Naive thymus-derived CD8-positive, alpha-beta T cell (primary cell): ENCODE measurements around the gene PLD1. TPM values are rescaled to one million over a fixed set of nuclear protein-coding genes. Genes with fewer than 3 reads are reported as not detected.
A peak's percentile ranks its signal among the peaks of the same experiment; 100 is the strongest.
"Not testable (repeated sequence)": the region's sequence is repeated elsewhere in the genome, so short reads cannot be mapped to it uniquely, and the experiment has no call there.

Experiments used
- ATAC-seq, 2 donors: fragments of 150-1000 bp; cut with Tn5 transposase in 1 of 2; sonication (Bioruptor Pico), chemical (Tn5 transposase) in 1 of 2; 1 replicate in 1 of 2; 2 replicates in 1 of 2; pipeline ENCODE4 v1.10.0; 2021; ENCODE audit warnings: mild to moderate bottlenecking in 2 of 2, moderate library complexity in 2 of 2
- POLR2A ChIA-PET: fragments of 350-600 bp; sonication (Branson Sonifier 250); formaldehyde crosslinking; loops from one replicate; lab custom pipeline; 2021; ENCODE audit warnings: antibody characterized with exemption; lab: Charles Lee
- DNase-seq, 10 donors: peaks; one replicate each; pipeline versions ENCODE4 v3.0.0 to v3.0.0-alpha.2; 2020 to 2022
- H3K27ac Mint-ChIP-seq, 10 donors: one replicate each; pipeline ENCODE4 v1.8.0; 2020 to 2022; ENCODE audit warnings: mild to moderate bottlenecking in 10 of 10, mixed read lengths in 10 of 10, moderate library complexity in 4 of 10, inconsistent platforms in 1 of 10
- H3K27me3 Mint-ChIP-seq, 5 donors: one replicate each; pipeline ENCODE4 v1.8.0; 2021 to 2022; ENCODE audit warnings: mixed read lengths in 5 of 5
- H3K36me3 Mint-ChIP-seq, 3 donors: one replicate each; pipeline ENCODE4 v1.8.0; 2020 to 2022; ENCODE audit warnings: mixed read lengths in 3 of 3, mild to moderate bottlenecking in 2 of 3, inconsistent platforms in 1 of 3
- H3K4me1 Mint-ChIP-seq, 4 donors: one replicate each; pipeline ENCODE4 v1.8.0; 2021 to 2022; ENCODE audit warnings: mixed read lengths in 4 of 4
- H3K4me3 Mint-ChIP-seq, 10 donors: one replicate each; pipeline ENCODE4 v1.8.0; 2020 to 2022; ENCODE audit warnings: mild to moderate bottlenecking in 10 of 10, mixed read lengths in 10 of 10, moderate library complexity in 6 of 10, inconsistent platforms in 1 of 10
- H3K9me3 Mint-ChIP-seq, 9 donors: one replicate each; pipeline ENCODE4 v1.8.0; 2020 to 2022; ENCODE audit warnings: mixed read lengths in 9 of 9, mild to moderate bottlenecking in 3 of 9, inconsistent platforms in 1 of 9, moderate library complexity in 1 of 9
- polyA plus RNA-seq, 3 donors: library from polyadenylated mRNA; unstranded; fragments of 300-500 nt; fragmentation: Illumina TruSeq; gene quantifications; one replicate each; pipeline ENCODE4 v1.2.3, GENCODE V29; 2021
- total RNA-seq, 8 experiments: library from RNA in 2 of 8; stranded (reverse) in 2 of 8; gene quantifications; one replicate each; pipeline ENCODE4 v1.2.3 and lab custom pipeline; 2021 to 2026

PLD1 gene, protein sequence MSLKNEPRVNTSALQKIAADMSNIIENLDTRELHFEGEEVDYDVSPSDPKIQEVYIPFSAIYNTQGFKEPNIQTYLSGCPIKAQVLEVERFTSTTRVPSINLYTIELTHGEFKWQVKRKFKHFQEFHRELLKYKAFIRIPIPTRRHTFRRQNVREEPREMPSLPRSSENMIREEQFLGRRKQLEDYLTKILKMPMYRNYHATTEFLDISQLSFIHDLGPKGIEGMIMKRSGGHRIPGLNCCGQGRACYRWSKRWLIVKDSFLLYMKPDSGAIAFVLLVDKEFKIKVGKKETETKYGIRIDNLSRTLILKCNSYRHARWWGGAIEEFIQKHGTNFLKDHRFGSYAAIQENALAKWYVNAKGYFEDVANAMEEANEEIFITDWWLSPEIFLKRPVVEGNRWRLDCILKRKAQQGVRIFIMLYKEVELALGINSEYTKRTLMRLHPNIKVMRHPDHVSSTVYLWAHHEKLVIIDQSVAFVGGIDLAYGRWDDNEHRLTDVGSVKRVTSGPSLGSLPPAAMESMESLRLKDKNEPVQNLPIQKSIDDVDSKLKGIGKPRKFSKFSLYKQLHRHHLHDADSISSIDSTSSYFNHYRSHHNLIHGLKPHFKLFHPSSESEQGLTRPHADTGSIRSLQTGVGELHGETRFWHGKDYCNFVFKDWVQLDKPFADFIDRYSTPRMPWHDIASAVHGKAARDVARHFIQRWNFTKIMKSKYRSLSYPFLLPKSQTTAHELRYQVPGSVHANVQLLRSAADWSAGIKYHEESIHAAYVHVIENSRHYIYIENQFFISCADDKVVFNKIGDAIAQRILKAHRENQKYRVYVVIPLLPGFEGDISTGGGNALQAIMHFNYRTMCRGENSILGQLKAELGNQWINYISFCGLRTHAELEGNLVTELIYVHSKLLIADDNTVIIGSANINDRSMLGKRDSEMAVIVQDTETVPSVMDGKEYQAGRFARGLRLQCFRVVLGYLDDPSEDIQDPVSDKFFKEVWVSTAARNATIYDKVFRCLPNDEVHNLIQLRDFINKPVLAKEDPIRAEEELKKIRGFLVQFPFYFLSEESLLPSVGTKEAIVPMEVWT
- total RNA-seq: under 1 TPM; 0.38 to 0.44 TPM
- not detected for polyA plus RNA-seq
- total RNA-seq (lab: John Stamatoyannopoulos, UW): 0 to 0.26 (median 0.07) reads per million in 6 experiments

DNA sequence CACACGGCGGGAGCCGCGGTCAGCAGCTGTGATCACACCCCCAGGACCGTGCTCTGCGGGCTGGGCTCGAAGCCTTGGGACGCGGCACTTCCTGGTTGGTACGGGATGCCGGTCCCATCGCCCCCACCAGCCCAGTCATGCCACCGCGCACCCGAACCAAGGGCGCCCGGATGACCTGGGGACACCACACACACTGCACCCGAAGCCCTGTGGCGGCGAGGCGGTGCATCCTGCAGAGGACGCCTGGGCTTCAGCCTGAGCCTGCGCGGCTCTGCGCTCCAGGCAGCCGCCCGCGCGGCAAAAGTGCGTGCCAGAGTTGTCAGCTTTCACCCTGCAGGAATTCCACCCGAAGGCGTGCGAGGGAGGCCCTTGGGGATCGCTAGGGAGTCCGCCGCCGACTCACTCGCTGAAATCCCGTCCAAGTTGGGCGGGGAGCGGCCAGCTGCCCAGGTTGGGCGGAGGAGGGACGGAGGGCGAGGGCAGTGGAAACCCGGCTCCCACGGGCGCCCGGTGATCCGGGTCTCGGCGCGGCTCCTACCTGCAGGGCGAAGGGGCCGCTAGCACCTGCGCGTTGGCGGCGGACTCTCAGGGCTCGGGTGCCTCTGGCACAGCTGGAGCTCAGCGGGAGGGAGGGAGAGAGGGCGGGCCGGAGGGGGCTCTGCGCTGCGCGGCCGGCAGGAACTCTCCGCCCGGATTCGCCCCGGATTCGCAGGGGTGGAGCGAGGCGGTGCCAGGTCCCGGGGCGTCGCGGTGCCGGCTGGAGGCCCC, at the start of gene PLD1:
Gene PLD1, minus strand, starts transcription at position 623 of the 768 bp plus-strand sequence. CDS start 72,432 bp downstream, outside the sequence.
- Mint-ChIP-seq H3K36me3 (peaks cover 0 to 4% (median 0%) of the 10 kb centered on the region in 3 donors), H3K4me1 (peaks cover 7 to 25% (median 13%) of the 10 kb centered on the region in 4 donors), H3K4me3 (peak within 1 kb of the TSS; percentile 68 to 90 (median 83)), H3K27ac (peak within 1 kb of the TSS in 4 of 10 donors; percentile 5 to 44 (median 26)), H3K27me3 (peaks cover 20 to 60% (median 28%) of the 10 kb centered on the region in 5 donors), H3K9me3 (no peaks in the 10 kb centered on the region)
- ATAC-seq (peak; percentile 88 to 89), DNase-seq (peak in 8 of 10 donors; percentile 5 to 41 (median 26))
- POLR2A ChIA-PET: interaction anchor here (0.5 kb wide), 1 partner anchor 321 kb away, joined by 3 read pairs; no protein-coding TSS in a partner anchor

DNA sequence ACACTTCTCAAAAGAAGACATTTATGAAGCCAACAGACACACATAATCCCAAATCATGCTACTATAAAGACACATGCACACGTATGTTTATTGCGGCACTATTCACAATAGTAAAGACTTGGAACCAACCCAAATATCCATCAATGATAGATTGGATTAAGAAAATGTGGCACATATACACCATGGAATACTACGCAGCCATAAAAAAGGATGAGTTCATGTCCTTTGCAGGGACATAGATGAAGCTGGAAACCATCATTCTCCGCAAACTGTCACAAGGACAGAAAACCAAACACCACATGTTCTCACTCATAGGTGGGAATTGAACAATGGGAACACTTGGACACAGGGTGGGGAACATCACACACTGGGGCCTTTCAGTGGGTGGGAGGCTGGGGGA, 48.5 kb upstream of the PLD1 start:
- peaks cover 6 to 31% (median 10%) of the 10 kb centered on the region in 9 donors for H3K9me3 Mint-ChIP-seq
- POLR2A ChIA-PET, H3K27ac Mint-ChIP-seq: not testable (repeated sequence)

DNA sequence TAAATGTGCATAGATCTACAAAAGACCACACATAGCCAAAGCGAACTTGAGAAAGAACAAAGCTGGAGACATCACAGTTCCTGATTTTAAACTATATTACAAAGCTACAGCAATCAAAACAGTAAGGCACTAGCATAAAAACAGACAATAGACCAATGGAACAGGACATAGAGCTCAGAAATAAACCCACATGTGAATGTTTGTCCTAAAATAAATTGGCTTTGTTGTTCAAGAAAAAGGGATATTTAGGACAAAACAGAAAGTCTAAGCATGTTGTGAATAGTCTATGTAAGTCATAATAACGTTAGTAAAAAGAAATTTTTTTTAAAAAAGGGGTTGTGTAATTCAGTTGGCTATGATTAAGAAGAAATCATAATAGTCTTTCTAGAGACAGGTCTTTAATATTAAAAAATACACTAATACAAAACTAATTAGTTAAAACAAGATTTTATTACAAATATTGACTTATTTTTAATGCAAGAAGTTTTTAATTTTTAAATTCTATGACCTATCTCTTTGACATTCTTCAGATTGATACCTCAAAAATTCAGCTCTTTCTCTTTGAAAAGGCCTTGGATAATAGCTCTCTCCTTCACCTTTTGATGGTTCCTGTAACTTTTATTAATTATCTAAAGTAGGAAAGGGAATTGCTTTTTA, 44.5 kb upstream of the PLD1 start:
- H3K4me1 Mint-ChIP-seq: no peaks in the 10 kb centered on the region

More for the DNA sequence above, 48.5 kb upstream of the PLD1 start:
- not testable (repeated sequence) for H3K4me3 Mint-ChIP-seq, H3K4me1 Mint-ChIP-seq, H3K27me3 Mint-ChIP-seq, DNase-seq, ATAC-seq
- peaks cover 0 to 18% (median 7%) of the 10 kb centered on the region in 3 donors for H3K36me3 Mint-ChIP-seq

DNA sequence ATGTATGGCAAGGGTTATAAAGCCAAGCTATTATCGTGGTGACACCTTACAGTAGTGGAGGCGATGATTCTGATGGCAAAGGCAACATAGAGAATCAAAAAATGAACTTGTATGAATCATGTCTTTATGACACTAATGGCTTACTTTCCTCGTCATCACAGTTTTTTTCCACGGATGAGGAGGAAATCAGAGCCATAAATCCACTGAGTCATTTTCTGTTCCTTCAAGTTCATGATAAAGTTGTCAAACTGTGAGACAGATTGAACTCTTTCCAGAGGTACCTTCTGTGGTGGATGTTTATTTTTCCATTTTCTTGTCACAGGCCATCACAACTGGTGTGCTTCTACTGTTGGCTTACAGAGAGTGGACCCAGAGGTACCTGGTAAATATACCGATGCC, 41.4 kb upstream of the PLD1 start:
- Mint-ChIP-seq H3K4me1 (peaks cover 0 to 3% (median under 1%) of the 10 kb centered on the region in 4 donors), H3K9me3 (peaks cover 7 to 26% (median 14%) of the 10 kb centered on the region in 9 donors), H3K4me3 (no peak overlapping the region), H3K36me3 (peaks cover 0 to 15% (median 6%) of the 10 kb centered on the region in 3 donors), H3K27ac (no peak overlapping the region), H3K27me3 (peaks cover 3 to 28% (median 7%) of the 10 kb centered on the region in 5 donors)
- DNase-seq (no peak), ATAC-seq (no peak)
- POLR2A ChIA-PET: no interaction called here

More for the DNA sequence above, 44.5 kb upstream of the PLD1 start:
- Mint-ChIP-seq H3K36me3 (peaks cover 0 to 23% (median 9%) of the 10 kb centered on the region in 3 donors), H3K27me3 (peaks cover 3 to 28% (median 6%) of the 10 kb centered on the region in 5 donors), H3K4me3 (no peak overlapping the region), H3K9me3 (peaks cover 7 to 42% (median 14%) of the 10 kb centered on the region in 9 donors), H3K27ac (no peak overlapping the region)
- DNase-seq (no peak), ATAC-seq (no peak)
- POLR2A ChIA-PET: no interaction called here

DNA sequence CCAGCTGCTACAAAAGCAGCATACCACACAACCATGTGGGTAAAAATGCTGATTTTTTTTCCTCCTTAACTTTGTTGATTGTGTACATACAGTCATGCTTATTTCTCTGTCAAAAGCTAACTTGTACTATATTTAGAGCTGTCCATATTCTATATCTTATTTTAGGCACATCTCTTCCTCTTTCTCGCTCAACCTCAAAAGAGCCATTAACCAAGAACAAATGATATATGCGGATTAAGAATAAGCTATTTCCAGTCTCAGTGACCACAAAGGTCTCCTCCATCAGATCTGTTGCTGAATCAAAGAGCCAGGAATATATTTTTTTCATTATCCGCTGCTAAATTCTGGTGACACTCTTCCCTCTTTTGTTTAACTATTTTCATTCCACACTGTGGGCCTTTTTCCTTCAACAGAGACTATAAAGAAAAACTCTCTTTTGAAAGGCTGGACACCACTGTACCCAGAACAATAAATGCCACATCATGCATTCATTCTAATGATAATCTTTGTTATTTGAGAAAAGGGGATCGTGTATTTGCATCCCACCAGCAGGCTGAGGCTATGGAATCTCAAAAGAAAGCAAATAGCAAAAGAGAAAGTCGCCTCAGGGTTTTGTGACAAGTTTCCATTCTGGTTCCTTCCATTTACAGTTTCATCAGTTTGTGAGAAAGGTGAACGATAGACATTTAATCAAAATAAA, 40.8 kb upstream of the PLD1 start:
- Mint-ChIP-seq H3K9me3 (peaks cover 7 to 26% (median 14%) of the 10 kb centered on the region in 9 donors), H3K36me3 (peaks cover 0 to 15% (median 6%) of the 10 kb centered on the region in 3 donors), H3K27ac (no peak overlapping the region), H3K4me3 (no peak overlapping the region), H3K27me3 (peaks cover 3 to 28% (median 7%) of the 10 kb centered on the region in 5 donors), H3K4me1 (peaks cover 0 to 4% (median 2%) of the 10 kb centered on the region in 4 donors)
- DNase-seq (no peak), ATAC-seq (no peak)
- POLR2A ChIA-PET: no interaction called here

DNA sequence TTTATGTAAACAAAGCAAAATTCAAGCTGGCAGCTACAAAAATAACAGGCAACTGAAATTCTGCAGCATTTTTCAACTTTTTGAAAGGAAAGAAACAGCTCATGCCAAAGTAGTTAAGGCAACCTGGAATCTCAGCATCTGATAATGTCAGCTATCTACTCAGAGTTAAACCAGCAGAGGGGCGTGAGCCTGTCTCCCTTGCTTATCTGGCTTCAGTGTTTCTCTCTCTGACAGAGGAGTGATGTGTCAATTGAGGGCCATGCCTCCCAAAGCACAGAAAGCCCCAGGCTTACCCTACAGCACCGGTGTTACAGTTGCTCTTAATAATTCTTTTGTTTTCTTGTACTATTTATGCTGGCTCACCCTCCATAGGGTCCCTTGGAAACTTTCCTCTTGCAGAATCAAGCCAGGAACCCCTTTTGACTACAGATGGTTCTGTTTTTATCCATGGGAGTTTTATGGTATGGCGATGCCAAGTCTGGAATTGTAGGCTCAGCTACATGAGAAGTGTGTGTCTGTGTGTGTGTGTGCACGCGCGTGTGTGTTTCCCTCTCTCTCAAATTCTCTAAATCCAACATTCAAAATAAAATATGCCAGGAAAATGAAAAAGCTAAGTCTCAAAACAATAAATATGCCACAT, 40.2 kb upstream of the PLD1 start:
- Mint-ChIP-seq H3K27ac (no peak overlapping the region), H3K4me1 (peaks cover 0 to 4% (median 2%) of the 10 kb centered on the region in 4 donors), H3K27me3 (peaks cover 3 to 28% (median 7%) of the 10 kb centered on the region in 5 donors), H3K36me3 (peaks cover 0 to 15% (median 6%) of the 10 kb centered on the region in 3 donors), H3K4me3 (no peak overlapping the region), H3K9me3 (peaks cover 7 to 26% (median 14%) of the 10 kb centered on the region in 9 donors)
- ATAC-seq (no peak), DNase-seq (no peak)
- POLR2A ChIA-PET: no interaction called here

DNA sequence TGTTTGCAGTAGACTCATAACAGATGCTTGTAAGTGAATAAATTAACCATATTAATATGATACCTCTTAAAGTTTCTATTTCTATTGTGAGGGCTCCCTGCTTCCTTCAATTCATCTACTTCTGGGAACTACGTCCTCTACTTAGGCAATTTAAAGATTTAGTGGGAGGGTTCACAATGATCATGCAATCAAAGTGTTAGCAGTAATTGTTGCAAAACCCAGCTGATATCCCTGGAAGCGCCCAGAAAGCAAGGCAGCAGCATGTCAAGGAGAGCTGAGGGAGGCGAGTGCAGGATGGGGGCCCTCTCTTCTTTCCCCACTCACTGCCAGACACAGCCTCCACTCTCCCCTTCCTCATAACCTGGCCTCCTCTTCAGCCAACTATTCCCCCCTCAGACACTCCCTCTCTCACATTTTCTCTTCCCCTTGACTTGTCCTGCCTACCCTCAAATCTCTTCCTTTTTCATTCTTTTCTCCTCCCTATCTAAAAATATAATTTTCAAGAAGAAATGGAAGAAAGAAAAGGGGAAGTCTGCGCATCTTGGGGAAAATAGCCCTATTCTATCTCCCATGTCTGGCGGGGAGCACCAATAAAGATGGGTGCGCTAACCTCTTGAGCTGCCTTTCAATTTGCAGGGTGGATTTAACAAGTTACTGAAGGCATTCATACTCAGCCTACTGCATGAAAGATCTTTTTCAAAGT, 39.5 kb upstream of the PLD1 start:
- H3K36me3 Mint-ChIP-seq: peaks cover 0 to 15% (median 6%) of the 10 kb centered on the region in 3 donors
- no peak overlapping the region for H3K4me3 Mint-ChIP-seq
- POLR2A ChIA-PET: no interaction called here
- H3K27me3 Mint-ChIP-seq: peaks cover 3 to 28% (median 7%) of the 10 kb centered on the region in 5 donors
- DNase-seq: no peak
- peaks cover 7 to 21% (median 14%) of the 10 kb centered on the region in 9 donors for H3K9me3 Mint-ChIP-seq
- H3K27ac Mint-ChIP-seq: no peak overlapping the region
- ATAC-seq: no peak
- peaks cover 0 to 4% (median 2%) of the 10 kb centered on the region in 4 donors for H3K4me1 Mint-ChIP-seq

DNA sequence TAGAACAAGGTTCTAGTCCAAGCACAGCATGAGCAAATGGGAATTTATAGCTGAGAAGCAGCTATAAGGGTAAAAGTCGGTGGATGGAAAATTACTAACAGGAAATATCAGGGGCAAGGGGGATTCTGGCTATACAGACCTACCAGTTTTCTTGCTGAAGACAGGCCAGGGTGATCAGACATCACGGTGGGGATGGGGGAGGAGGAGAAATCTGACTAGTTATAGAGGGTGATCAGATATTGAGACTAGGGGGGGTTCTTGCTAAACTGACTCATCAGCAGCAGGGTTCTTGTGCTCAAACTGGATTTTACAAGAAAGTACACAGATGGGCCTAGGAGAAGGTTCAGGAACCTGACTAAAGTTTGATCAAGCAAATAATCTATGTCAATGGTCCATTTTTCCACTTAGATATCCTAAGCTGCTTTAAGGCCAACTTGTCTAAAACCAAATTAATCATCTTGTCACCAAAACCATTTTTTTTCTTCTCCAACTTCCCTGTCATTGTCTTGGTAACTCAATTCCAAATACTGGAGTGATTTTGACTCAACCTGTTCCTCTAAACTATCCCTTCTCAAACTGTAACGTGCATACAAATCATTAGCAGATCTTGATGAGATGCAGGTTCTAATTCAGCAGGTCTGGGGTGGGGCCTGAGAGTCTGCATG, 37.4 kb upstream of the PLD1 start:
- Mint-ChIP-seq H3K27ac (no peak overlapping the region), H3K27me3 (peaks cover 3 to 22% (median 4%) of the 10 kb centered on the region in 5 donors), H3K4me3 (no peak overlapping the region), H3K36me3 (peaks cover 0 to 1% (median 0%) of the 10 kb centered on the region in 3 donors), H3K4me1 (peaks cover 0 to 4% (median 2%) of the 10 kb centered on the region in 4 donors), H3K9me3 (peaks cover 0 to 3% (median 0%) of the 10 kb centered on the region in 9 donors)
- ATAC-seq: no peak
- POLR2A ChIA-PET: no interaction called here
- no peak for DNase-seq

DNA sequence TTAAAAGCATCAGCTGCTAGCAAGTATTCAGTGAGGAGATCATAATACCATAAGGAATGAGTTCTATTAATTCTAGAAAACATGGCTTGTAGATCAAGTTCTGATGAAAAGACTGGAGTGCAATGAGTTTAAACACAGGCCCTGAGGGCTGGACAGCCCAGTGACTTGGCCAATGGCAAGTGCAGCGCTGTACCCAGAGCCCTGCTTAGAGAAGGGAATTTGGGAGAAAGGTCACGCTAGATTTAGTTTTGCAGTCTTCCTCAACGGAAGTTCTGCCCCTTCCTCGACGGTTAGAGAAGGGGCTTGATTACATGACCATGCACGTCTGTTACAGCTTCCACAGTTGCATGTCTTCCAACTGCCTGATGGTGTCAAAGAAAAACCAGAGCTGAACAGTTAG, 36.9 kb upstream of the PLD1 start:
- H3K9me3 Mint-ChIP-seq: no peaks in the 10 kb centered on the region
- no peak for ATAC-seq
- H3K4me3 Mint-ChIP-seq: no peak overlapping the region
- H3K4me1 Mint-ChIP-seq: peaks cover 0 to 4% (median 2%) of the 10 kb centered on the region in 4 donors
- no peak for DNase-seq
- no peaks in the 10 kb centered on the region for H3K36me3 Mint-ChIP-seq
- POLR2A ChIA-PET: no interaction called here
- H3K27me3 Mint-ChIP-seq: peaks cover 0 to 19% (median 4%) of the 10 kb centered on the region in 5 donors
- no peak overlapping the region for H3K27ac Mint-ChIP-seq
